Erythroblast (primary cell): ENCODE measurements around the gene CCDC134.

ENCODE experiments used
- GATA1 ChIP-seq: IDR thresholded peaks from 2 replicates; pipeline ENCODE4 v1.6.1; 2011; ENCODE audit warnings: low read depth, mild to moderate bottlenecking, control low read depth, low read length, moderate library complexity
- POLR2A ChIP-seq: IDR thresholded peaks from 2 replicates; pipeline ENCODE4 v1.6.1; 2011; ENCODE audit warnings: mild to moderate bottlenecking, low read length

DNA sequence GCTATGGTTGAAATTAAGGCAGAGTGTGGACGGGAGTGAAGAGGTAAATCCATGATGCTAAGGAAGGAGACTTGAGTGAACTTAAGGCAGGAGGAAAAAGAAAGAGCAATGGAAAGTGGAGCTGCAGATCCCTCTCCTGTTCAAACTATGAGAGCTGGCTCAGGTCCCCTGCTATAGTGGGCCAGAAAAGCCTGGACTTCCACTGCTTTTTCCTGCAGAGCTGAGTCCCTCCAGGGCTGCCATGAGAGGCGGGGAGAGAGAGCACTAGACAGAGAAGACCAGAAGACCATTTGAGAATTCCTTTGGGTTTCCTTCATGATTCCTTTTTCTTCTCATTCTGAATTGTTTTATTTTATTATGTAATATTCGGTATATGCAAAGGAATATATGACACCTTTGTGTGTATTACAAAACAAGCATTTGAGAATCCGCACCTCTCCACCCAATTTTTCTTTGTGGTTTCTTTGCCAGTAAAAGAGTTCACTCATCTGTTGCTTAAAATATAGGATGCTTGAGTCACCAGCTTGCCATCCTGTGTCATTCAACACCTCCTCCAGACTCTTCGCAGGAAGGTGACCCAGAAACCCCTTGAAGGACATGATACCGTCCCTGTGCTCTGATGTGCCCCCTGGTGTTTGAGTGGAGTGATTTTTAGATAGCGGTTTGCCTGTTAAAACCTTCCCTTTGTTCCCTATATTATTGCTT lies 56.8 kb downstream of the CCDC134 start:
- TF ChIP-seq POLR2A (no peak), GATA1 (no peak)
